GM19240 (cell line): ENCODE measurements around the gene ZFP69B.
"Not testable (repeated sequence)": the region's sequence is repeated elsewhere in the genome, so short reads cannot be mapped to it uniquely, and the experiment has no call there.

Experiments used
- DNase-seq: peaks from one replicate; pipeline ENCODE4 v3.0.0; 2011; ENCODE audit warnings: low spot score; ENCODE audit not compliant: insufficient read length

ZFP69B gene

GRCh38 chr1:40435471-40435870, 14.8 kb upstream of the ZFP69B start:
- no peak for DNase-seq

GRCh38 chr1:40435876-40436275, 14.4 kb upstream of the ZFP69B start:
- DNase-seq = no peak

GRCh38 chr1:40438391-40439015, 11.8 kb upstream of the ZFP69B start:
- DNase-seq = no peak

DNA sequence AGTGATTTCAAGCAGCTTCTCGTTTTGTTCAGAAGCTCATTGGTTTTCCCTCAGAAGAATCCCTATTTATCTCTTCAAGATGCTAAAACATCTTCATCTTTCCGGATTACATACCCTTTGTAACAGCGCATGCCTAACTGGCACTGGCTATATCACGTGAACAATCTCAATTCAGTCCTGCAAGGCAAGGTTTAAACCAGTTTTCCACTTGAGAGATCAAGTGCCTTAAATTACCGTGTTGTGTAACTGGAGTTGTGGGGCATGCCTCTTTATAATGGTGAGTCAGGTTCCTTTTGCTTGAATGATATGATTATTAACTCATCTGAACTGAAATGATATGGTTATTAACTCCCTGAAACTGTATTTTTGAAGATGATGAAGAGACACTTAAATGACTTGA, 11.0 kb upstream of the ZFP69B start:
- DNase-seq = no peak

- DNase-seq = no peak
Observed at GRCh38 chr1:40450495-40451237, 390 bp downstream of the ZFP69B start.

DNA sequence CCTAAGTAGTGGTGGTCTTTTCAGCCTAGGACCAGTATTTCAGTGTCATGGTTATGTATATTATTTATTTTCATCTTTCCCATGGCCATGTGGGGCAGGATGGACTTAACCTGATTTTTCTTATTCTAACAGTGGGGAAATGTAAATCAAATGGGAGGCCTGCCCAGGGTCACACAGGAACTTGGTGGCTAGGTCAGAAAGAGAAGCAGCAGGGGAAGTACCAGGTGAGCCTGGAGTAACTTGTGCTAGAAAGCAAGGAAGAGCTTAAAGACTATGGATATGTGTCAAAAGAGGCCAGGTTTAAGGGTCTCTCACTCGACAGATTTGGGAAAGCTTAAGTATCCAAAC, 936 bp downstream of the ZFP69B start:
- DNase-seq = no peak

DNA sequence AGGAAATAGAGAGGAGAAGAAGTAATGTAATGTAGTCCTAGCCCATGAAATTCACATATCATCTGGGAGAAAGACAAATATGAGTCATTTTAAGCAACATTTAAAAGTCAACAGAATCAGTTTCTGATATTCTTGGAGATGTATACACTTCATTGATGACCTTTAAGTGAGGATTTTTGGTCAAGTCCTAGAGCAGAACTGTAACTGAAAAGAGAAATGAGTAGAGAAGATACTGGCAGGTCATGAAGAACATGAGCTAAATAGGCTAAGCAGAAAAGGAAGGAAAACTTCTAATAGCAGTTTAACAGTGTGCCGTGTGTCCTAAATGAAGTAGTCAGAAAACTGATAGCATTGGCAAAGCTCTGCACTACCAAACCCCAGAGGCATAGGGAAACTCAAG, 4.6 kb downstream of the ZFP69B start:
- DNase-seq = no peak

DNA sequence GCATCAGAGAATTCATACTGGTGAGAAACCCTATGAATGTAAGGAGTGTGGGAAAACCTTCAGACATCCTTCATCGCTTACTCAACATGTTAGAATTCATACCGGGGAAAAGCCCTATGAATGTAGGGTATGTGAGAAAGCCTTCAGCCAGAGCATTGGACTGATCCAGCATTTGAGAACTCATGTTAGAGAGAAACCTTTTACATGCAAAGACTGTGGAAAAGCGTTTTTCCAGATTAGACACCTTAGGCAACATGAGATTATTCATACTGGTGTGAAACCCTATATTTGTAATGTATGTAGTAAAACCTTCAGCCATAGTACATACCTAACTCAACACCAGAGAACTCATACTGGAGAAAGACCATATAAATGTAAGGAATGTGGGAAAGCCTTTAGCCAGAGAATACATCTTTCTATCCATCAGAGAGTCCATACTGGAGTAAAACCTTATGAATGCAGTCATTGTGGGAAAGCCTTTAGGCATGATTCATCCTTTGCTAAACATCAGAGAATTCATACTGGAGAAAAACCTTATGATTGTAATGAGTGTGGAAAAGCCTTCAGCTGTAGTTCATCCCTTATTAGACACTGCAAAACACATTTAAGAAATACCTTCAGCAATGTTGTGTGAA, 12.8 kb downstream of the ZFP69B start:
- no peak for DNase-seq

DNA sequence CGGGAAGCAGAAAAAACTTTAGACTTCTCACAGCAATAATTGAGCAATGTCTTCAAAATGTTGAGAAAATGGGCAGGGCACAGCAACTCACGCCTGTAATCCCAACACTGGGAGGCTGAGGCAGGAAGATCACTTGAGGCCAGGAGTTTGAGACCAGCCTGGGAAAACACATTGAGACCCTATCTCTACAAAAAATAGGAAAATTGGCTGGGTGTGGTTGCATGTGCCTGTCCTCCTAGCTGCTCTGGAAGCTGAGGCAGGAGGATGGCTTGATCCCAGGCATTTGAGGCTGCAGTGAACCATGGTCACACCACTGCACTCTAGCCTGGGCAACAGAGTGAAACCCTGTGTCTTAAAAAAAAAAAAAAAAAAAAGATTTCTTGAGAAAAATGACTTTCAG, 19.1 kb downstream of the ZFP69B start:
- DNase-seq = no peak

DNA sequence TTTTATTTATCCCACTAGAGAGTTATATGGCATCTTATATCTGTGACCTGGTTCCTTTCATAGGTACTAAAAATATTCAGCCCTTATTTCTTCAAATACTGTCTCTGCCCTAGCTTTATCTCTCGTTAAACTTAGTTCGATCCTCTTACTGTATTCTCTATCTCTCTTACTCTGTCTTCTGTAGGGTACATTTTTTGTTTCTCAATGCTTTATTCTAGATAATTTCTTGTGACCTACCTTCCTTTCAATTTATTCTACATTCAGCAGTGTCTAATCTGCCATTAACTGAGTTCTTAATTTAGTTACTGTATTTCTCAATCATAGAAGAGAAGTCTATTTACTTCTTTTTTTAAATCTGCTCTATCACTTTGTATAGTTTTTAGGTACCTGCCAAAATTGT, 25.0 kb downstream of the ZFP69B start:
- no peak for DNase-seq

- peak; percentile 70 for DNase-seq
Observed at GRCh38 chr1:40476924-40477677, 26.8 kb downstream of the ZFP69B start, which contains the start of gene ZFP69. Gene ZFP69 (plus strand): TSS chr1:40477290. CDS start chr1:40479362, 2,072 bp downstream.

- no peak for DNase-seq
Observed at GRCh38 chr1:40477678-40478053, 27.4 kb downstream of the ZFP69B start.

DNA sequence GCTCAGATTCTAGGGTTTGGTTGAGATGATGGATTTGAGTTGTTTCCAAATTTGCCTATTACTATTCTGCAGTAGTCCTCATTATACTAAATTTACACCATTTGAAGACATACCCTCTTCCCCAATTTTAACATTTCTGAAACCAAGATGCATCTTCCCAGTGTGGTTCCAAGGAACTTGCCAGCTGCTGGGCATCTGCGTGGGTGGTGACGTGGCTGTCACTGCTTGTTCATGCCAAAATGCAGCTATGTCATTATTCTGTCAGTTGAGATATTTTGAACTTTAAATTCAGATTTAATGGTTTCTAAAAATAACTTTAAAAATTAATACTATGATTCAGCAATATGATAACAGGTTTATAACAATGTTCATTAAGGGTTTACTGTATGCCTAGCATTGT, 28.0 kb downstream of the ZFP69B start:
- DNase-seq = no peak

DNA sequence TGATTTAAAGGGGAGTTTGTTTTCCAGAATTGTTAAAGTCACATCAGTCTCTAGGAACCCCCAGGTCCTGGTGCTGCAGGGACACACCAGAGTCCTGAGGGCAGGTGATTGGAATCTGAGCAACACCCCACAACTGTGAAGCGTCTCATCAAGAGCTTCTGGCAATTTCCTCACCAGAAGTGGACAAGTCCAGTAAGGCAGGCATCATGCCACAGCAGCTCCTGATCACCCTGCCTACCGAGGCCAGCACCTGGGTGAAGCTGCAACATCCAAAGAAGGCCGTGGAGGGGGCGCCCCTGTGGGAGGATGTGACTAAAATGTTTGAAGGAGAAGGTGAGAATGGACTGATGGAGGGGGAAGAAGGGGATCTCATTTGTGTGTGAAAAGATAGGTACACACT, 28.9 kb downstream of the ZFP69B start:
- no peak for DNase-seq

GRCh38 chr1:40495315-40495903, 45.1 kb downstream of the ZFP69B start:
- no peak for DNase-seq

GRCh38 chr1:40502651-40503050, 52.4 kb downstream of the ZFP69B start:
- not testable (repeated sequence) for DNase-seq

DNA sequence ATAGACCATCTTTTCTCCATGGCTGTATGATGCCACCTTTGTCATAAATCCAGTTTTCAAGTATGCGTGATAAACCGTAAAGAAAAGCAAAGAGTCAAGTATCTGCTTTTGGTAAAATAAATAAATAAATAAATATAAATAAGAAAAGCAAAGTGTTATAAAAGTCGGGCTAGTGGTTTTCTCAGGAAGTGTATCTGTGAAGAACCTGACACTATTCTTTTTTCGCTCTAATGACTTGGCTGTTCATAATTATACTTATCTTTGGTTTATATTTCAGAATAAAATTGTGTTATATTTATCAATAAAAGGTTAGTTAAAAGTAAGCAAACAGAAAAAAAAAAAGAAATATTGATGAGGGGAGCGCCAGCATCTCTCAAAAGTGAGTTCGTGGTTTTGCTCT, 57.7 kb downstream of the ZFP69B start:
- no peak for DNase-seq

- DNase-seq = peak; percentile 54
Observed at GRCh38 chr1:40508375-40509341, 58.4 kb downstream of the ZFP69B start, which contains the start of gene EXO5. Gene EXO5 (plus strand): TSS chr1:40508767. CDS start chr1:40514545, 5,778 bp downstream.
